HG03196 (cell line): Measurements from ENCODE around the gene C2CD2L.
"Not testable (repeated sequence)": the region's sequence is repeated elsewhere in the genome, so short reads cannot be mapped to it uniquely, and the experiment has no call there.

Experiments
- ATAC-seq: cut with Tn5 transposase; IDR thresholded peaks from one replicate; pipeline ENCODE4 v1.9.1; 2021; ENCODE audit not compliant: unreplicated experiment

Gene C2CD2L

GRCh38 chr11:119149018-119149785 lies 42.1 kb downstream of the C2CD2L start, which contains the start of gene ABCG4:
Gene ABCG4 (plus strand): TSS chr11:119149052. CDS start chr11:119149966, 914 bp downstream.
- no peak for ATAC-seq

GRCh38 chr11:119149786-119150275 lies 42.7 kb downstream of the C2CD2L start:
- ATAC-seq = no peak

GRCh38 chr11:119152043-119152442 lies 44.9 kb downstream of the C2CD2L start:
- no peak for ATAC-seq

GRCh38 chr11:119152604-119153003 lies 45.5 kb downstream of the C2CD2L start:
- ATAC-seq = no peak

- ATAC-seq = no peak
Observed at GRCh38 chr11:119153049-119153818, 46.1 kb downstream of the C2CD2L start.

GRCh38 chr11:119154178-119154577 lies 47.0 kb downstream of the C2CD2L start:
- no peak for ATAC-seq

- ATAC-seq = no peak
Observed at GRCh38 chr11:119155733-119156492, 48.8 kb downstream of the C2CD2L start.

GRCh38 chr11:119156496-119156895 lies 49.4 kb downstream of the C2CD2L start:
- no peak for ATAC-seq

- ATAC-seq = no peak
Observed at GRCh38 chr11:119157063-119157462, 49.9 kb downstream of the C2CD2L start.

GRCh38 chr11:119158467-119158866 lies 51.3 kb downstream of the C2CD2L start:
- ATAC-seq = no peak

- ATAC-seq = no peak
Observed at GRCh38 chr11:119160151-119160550, 53.0 kb downstream of the C2CD2L start.

- ATAC-seq = no peak
Observed at GRCh38 chr11:119161871-119162270, 54.7 kb downstream of the C2CD2L start.

- ATAC-seq = no peak
Observed at GRCh38 chr11:119166368-119167076, 59.4 kb downstream of the C2CD2L start.

- ATAC-seq = not testable (repeated sequence)
Observed at GRCh38 chr11:119167077-119167458, 59.9 kb downstream of the C2CD2L start.

GRCh38 chr11:119167933-119168332 lies 60.8 kb downstream of the C2CD2L start:
- ATAC-seq = no peak
